Ishikawa (cell line): ENCODE results near the gene TRPM3.

Experiments
- EP300 ChIP-seq: IDR thresholded peaks from 2 replicates; pipeline ENCODE4 v1.6.1; 2012; ENCODE audit warnings: borderline replicate concordance
- NFIC ChIP-seq: IDR thresholded peaks from 2 replicates; pipeline ENCODE4 v1.6.1; 2012
- RAD21 ChIP-seq: IDR thresholded peaks from 2 replicates; pipeline ENCODE4 v1.6.1; 2012; ENCODE audit warnings: low read depth
- TAF1 ChIP-seq: IDR thresholded peaks from 2 replicates; pipeline ENCODE4 v1.6.1; 2012; ENCODE audit warnings: low read depth, mild to moderate bottlenecking
- YY1 ChIP-seq: IDR thresholded peaks from 2 replicates; pipeline ENCODE4 v1.6.1; 2012; ENCODE audit warnings: low read depth
- ZBTB7A ChIP-seq: IDR thresholded peaks from 2 replicates; pipeline ENCODE4 v1.6.1; 2012; ENCODE audit warnings: low read depth

DNA sequence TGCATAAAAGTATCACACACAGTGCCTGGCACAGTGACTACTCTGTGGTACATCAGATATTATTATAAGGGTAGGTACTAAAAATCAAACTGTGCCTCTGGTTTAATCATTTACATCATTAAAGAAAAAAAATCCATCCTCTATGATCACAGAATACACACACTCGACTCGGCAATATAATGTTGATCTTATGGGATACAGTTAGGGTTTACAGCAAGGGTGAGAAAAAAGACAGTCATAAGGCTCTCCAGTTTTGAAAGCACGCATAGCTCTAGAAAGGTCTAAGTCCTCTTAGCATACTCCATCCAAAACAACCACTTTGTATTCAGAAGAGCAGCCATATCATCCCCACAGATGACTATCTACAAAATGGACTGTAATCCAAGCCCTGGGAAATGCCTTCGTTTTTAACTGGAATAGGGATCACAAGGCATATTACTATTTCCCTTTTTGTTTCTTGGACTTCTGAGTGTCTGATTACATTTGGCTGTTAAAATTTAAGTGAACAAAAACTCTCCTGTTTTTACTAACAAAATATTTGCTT, 26.6 kb downstream of the TRPM3 start:
- TF ChIP-seq NFIC: no peak
- TF ChIP-seq EP300: no peak
- no peak for TF ChIP-seq TAF1
- TF ChIP-seq RAD21: no peak
- no peak for TF ChIP-seq ZBTB7A
- no peak for TF ChIP-seq YY1
